T-helper 1 cell treated with Interleukin-12 subunit alpha and Interleukin-12 subunit beta and Interleukin-4 antibody, amounts not matched to agents 30 ng/mL and 1 ng/mL, for 36 hours (primary cell): ENCODE measurements around the gene NEUROD4. TPM values are rescaled to one million over a fixed set of nuclear protein-coding genes. Genes with fewer than 3 reads are reported as not detected.

Source experiments
- intact Hi-C: fragments of 100-400 bp; cut with micrococcal nuclease; formaldehyde crosslinking; loops from one replicate; pipeline ENCODE4 v1.15.1; 2024
- total RNA-seq: library from RNA; stranded (reverse); gene quantifications from 2 replicates; pipeline ENCODE4 v1.2.3, GENCODE V29; 2022

Gene NEUROD4
- total RNA-seq, 1 donor from 2014 or later: not detected

GRCh38 chr12:54996205-54996604 lies 23.6 kb upstream of the NEUROD4 start:
- intact Hi-C loops: no loop called here

- intact Hi-C loops: no loop called here
Observed at GRCh38 chr12:54997929-54998522, 21.7 kb upstream of the NEUROD4 start.

- intact Hi-C loops: no loop called here
Observed at GRCh38 chr12:54998958-54999510, 20.7 kb upstream of the NEUROD4 start.

GRCh38 chr12:55001198-55001868 lies 18.4 kb upstream of the NEUROD4 start:
- intact Hi-C loops: no loop called here

- intact Hi-C loops: no loop called here
Observed at GRCh38 chr12:55002355-55002754, 17.4 kb upstream of the NEUROD4 start.

- intact Hi-C loops: no loop called here
Observed at GRCh38 chr12:55008944-55009585, 10.7 kb upstream of the NEUROD4 start.

GRCh38 chr12:55017416-55017925 lies 2.3 kb upstream of the NEUROD4 start:
- intact Hi-C loops: no loop called here

GRCh38 chr12:55024575-55024974 lies 4.8 kb downstream of the NEUROD4 start:
- intact Hi-C loops: no loop called here

- intact Hi-C loops: no loop called here
Observed at GRCh38 chr12:55025508-55025907, 5.7 kb downstream of the NEUROD4 start.

GRCh38 chr12:55034218-55034617 lies 14.4 kb downstream of the NEUROD4 start:
- intact Hi-C loops: no loop called here

GRCh38 chr12:55036326-55037115 lies 16.7 kb downstream of the NEUROD4 start:
- intact Hi-C loops: no loop called here

- intact Hi-C loops: no loop called here
Observed at GRCh38 chr12:55037351-55037987, 17.7 kb downstream of the NEUROD4 start.

- intact Hi-C loops: no loop called here
Observed at GRCh38 chr12:55039395-55040354, 19.9 kb downstream of the NEUROD4 start.

GRCh38 chr12:55041345-55042055 lies 21.7 kb downstream of the NEUROD4 start:
- intact Hi-C loops: no loop called here

GRCh38 chr12:55043542-55043941 lies 23.8 kb downstream of the NEUROD4 start:
- intact Hi-C loops: no loop called here

- intact Hi-C loops: no loop called here
Observed at GRCh38 chr12:55044135-55044534, 24.4 kb downstream of the NEUROD4 start.

GRCh38 chr12:55049676-55050075 lies 29.9 kb downstream of the NEUROD4 start:
- intact Hi-C loops: no loop called here

GRCh38 chr12:55051197-55051947 lies 31.6 kb downstream of the NEUROD4 start:
- intact Hi-C loops: no loop called here
